SHP77 treated with DMSO at 0.1 percent for 48 hours (cell line): ENCODE measurements around the gene HSBP1.

Experiments
- DNase-seq: peaks from one replicate; lab custom pipeline; 2025; lab: John Stamatoyannopoulos, UW

Gene HSBP1

GRCh38 chr16:83804366-83804765, 3.4 kb upstream of the HSBP1 start:
- no peak for DNase-seq

- DNase-seq, result no peak
Observed at GRCh38 chr16:83806036-83806435, 1.7 kb upstream of the HSBP1 start.

GRCh38 chr16:83806731-83807130, 1.0 kb upstream of the HSBP1 start:
- DNase-seq, result no peak

GRCh38 chr16:83807327-83807709, 460 bp upstream of the HSBP1 start:
- DNase-seq, result no peak

- no peak for DNase-seq
Observed at GRCh38 chr16:83808573-83809014, 816 bp downstream of the HSBP1 start.

GRCh38 chr16:83809092-83809491, 1.3 kb downstream of the HSBP1 start:
- no peak for DNase-seq

GRCh38 chr16:83810901-83811300, 3.1 kb downstream of the HSBP1 start:
- no peak for DNase-seq

- DNase-seq, result peak; percentile 94
Observed at GRCh38 chr16:83813823-83814658, 6.3 kb downstream of the HSBP1 start.

- peak; percentile 67 for DNase-seq
Observed at GRCh38 chr16:83814659-83814985, 6.8 kb downstream of the HSBP1 start.

GRCh38 chr16:83817022-83817421, 9.2 kb downstream of the HSBP1 start:
- no peak for DNase-seq

- no peak for DNase-seq
Observed at GRCh38 chr16:83818276-83818675, 10.5 kb downstream of the HSBP1 start.

- no peak for DNase-seq
Observed at GRCh38 chr16:83819361-83819760, 11.6 kb downstream of the HSBP1 start.

GRCh38 chr16:83826146-83826913, 18.6 kb downstream of the HSBP1 start:
- DNase-seq, result peak; percentile 58

GRCh38 chr16:83830091-83830768, 22.5 kb downstream of the HSBP1 start:
- no peak for DNase-seq

GRCh38 chr16:83830769-83831455, 23.1 kb downstream of the HSBP1 start:
- DNase-seq, result no peak

GRCh38 chr16:83831456-83831987, 23.7 kb downstream of the HSBP1 start:
- no peak for DNase-seq

- DNase-seq, result no peak
Observed at GRCh38 chr16:83833921-83834320, 26.1 kb downstream of the HSBP1 start.

- no peak for DNase-seq
Observed at GRCh38 chr16:83835586-83836566, 28.1 kb downstream of the HSBP1 start.

GRCh38 chr16:83837566-83837965, 29.8 kb downstream of the HSBP1 start:
- DNase-seq, result no peak

- no peak for DNase-seq
Observed at GRCh38 chr16:83838151-83838550, 30.4 kb downstream of the HSBP1 start.

- no peak for DNase-seq
Observed at GRCh38 chr16:83839561-83839960, 31.8 kb downstream of the HSBP1 start.
